HUES6 (cell line): ENCODE data around the gene NCOA5.

ENCODE experiments used
- H3K27ac ChIP-seq: 2 replicates; pipeline ENCODE4 v1.7.0; 2013; ENCODE audit warnings: low read depth, mild to moderate bottlenecking, low read length, inconsistent platforms
- H3K27me3 ChIP-seq: 2 replicates; pipeline ENCODE4 v1.6.1; 2013; ENCODE audit warnings: low read length; ENCODE audit not compliant: control insufficient read depth, insufficient read depth
- H3K36me3 ChIP-seq: 2 replicates; pipeline ENCODE4 v1.6.1; 2013; ENCODE audit warnings: low read length; ENCODE audit not compliant: control insufficient read depth, insufficient read depth
- H3K4me1 ChIP-seq: 2 replicates; pipeline ENCODE4 v1.6.1; 2013; ENCODE audit warnings: low read length; ENCODE audit not compliant: control insufficient read depth, insufficient read depth
- H3K4me3 ChIP-seq: 2 replicates; pipeline ENCODE4 v1.5.1; 2013; ENCODE audit warnings: low read depth, low read length
- H3K9ac ChIP-seq: one replicate; pipeline ENCODE4 v1.6.1; 2013; ENCODE audit warnings: mild to moderate bottlenecking, low read length
- H3K9me3 ChIP-seq: 2 replicates; pipeline ENCODE4 v1.6.1; 2013; ENCODE audit warnings: low read depth, low read length; ENCODE audit not compliant: control insufficient read depth, insufficient read depth

The NCOA5 gene

DNA sequence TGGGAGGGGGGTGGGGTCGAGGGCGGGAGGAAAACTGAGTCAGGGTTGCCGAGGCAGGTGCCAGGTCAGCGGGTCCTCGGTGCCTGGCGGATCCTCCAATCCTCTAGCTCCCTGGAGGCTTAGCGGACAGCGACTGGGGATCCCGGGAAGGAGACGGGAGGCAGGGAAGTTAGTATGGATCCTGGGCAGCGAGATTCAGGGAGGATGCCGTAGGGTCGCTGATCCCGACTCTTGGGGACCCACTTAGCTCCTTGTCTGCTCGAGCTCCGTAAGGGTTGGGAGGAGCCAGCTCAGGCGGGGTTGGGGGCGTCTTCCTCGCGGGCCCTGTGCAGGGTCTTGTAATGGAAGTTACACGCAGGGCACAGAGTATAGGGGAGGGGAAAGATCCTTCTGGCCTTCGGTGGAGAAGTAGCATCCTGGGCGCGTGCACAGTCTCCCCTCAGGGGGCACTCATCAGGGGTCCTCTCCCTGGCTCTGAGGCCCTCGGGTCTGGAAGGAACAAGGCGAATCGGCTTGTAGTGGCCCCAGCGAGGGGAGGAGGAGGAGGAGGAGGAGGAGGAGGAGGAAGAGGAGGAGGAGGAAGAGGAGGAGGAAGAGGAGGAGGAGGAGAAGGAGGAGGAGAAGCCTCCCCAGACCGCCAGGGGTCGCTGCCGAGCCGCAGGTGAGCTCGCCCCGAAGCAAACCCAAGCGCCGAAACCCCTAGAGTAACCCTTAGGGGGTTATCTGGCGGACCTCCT is 67.2 kb downstream of the NCOA5 start:
- Histone ChIP-seq H3K9ac (no peak overlapping the region), H3K36me3 (no peaks in the 10 kb centered on the region), H3K9me3 (no peaks in the 10 kb centered on the region), H3K4me1 (no peaks in the 10 kb centered on the region; the same call in none of the 2 replicates), H3K27me3 (peaks cover 47% of the 10 kb centered on the region), H3K27ac (no peak overlapping the region), H3K4me3 (peak overlapping the region; percentile 55)

DNA sequence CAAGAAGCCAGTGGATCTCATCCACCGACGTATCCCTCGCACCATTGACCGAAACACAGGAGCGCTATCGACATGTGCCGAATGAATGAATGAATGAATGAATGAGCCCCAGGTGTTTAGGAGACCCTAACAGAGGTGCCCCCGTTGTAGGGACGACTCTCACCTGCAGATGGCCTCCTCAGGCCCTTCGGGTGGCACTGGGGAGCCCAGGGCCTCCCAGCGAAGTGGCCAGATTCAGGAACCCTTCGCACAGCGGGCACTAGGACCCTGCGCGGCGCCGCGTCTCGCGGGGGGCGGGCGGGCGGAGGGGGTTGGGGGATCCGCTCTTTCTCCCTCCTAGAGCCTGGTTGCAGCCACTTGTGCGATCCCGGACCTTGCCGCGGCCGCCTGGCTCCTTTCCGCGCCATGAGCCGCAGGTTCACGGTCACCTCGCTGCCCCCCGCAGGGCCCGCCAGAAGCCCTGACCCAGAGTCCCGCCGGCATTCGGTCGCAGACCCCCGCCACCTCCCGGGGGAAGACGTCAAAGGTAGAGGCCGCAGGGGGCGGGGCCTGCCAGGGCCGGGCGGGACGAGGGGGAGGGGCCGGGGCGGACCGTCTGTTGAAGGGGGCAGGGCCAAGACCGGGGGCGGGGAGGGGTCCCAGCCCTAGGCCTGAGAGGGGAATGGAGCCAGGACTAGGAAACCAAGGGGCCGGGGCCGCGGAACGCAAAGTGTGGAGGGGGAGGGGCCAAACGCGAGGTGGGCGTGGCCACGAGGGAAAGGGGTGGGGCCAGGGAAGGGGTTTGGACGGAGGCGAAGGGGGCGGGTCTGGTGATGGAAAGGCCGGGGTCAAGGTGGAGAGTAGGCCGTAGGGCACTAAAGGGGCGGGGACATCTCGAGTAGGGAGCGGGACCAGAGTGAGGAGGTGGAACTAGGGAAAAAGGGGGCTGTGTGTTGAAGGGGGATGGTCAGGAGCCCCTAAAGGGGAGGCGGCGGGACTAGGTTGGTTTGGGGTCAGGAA is 68.1 kb downstream of the NCOA5 start:
- Histone ChIP-seq H3K36me3 (no peaks in the 10 kb centered on the region), H3K4me3 (peak overlapping the region; percentile 55), H3K27ac (peak overlapping the region; percentile 48; the same call in 1 of the 2 replicates), H3K9ac (peak overlapping the region; percentile 71), H3K27me3 (peaks cover 38% of the 10 kb centered on the region), H3K4me1 (no peaks in the 10 kb centered on the region; the same call in none of the 2 replicates), H3K9me3 (no peaks in the 10 kb centered on the region)

DNA sequence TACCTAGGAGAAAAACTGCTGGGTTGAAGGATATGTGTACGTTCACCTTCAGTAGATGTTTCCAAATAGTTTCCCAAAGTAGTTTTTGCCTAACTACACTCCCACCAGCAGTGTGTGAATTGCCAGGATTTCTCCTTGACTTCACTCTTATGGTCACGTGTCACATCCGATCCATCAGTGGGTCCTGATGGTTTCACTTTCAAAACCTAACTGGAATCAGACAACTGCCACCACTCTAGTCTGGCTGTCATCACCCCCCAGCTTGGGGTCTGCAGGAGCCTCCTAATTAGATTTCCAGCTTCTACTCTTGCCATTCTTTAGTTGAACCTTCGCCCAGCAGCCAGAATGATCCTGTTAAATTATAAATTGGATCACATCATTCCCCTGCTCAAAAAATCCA is 69.2 kb downstream of the NCOA5 start:
- Histone ChIP-seq H3K4me1 (no peaks in the 10 kb centered on the region; the same call in none of the 2 replicates), H3K36me3 (no peaks in the 10 kb centered on the region), H3K9ac (no peak overlapping the region), H3K4me3 (no peak overlapping the region), H3K27me3 (peaks cover 27% of the 10 kb centered on the region), H3K27ac (no peak overlapping the region), H3K9me3 (no peaks in the 10 kb centered on the region)

DNA sequence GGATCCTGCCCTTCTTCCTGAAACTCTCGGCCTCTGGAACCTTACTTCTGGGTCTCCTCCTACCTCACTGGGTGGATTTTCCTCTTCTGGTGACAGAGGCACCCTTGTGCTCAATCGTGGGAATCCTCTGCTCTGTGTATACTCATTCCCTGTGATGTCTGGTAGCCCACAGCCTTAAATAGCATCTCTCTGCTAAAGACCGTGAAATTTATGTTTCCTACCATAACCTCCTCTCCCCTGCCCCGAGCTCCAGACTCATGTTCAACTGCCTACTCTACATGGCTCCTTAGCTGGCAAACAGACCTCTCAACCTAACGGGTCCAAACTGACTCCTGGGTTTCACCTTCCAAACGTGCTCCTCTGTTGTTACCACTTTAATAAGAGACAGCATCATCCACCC is 71.2 kb downstream of the NCOA5 start:
- Histone ChIP-seq H3K36me3 (no peaks in the 10 kb centered on the region), H3K4me3 (no peak overlapping the region), H3K4me1 (peaks cover 5% of the 10 kb centered on the region), H3K9ac (no peak overlapping the region), H3K27ac (no peak overlapping the region), H3K9me3 (no peaks in the 10 kb centered on the region), H3K27me3 (peaks cover 14% of the 10 kb centered on the region)

DNA sequence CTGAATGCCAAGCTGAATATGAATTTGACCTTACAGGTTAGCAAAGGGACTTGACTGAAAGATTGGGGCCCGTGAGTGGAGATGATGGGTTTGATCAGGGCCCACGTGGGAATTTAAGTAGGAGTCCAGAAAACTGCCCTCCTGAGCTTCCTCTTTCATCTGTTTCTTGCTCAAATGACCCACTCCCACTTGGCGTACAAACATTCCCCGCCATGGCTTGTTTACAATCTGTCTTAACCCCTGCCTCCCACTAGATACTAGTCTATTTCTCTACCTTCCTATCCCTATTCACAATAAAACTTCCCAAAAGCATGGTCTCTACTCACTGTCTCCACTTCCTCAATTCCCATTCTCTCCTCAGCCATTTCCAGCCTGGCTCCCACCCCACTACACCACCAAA is 71.7 kb downstream of the NCOA5 start:
- Histone ChIP-seq H3K27me3 (peaks cover 12% of the 10 kb centered on the region), H3K9ac (no peak overlapping the region), H3K9me3 (no peaks in the 10 kb centered on the region), H3K4me3 (no peak overlapping the region), H3K36me3 (no peaks in the 10 kb centered on the region), H3K4me1 (peaks cover 8% of the 10 kb centered on the region), H3K27ac (no peak overlapping the region)

DNA sequence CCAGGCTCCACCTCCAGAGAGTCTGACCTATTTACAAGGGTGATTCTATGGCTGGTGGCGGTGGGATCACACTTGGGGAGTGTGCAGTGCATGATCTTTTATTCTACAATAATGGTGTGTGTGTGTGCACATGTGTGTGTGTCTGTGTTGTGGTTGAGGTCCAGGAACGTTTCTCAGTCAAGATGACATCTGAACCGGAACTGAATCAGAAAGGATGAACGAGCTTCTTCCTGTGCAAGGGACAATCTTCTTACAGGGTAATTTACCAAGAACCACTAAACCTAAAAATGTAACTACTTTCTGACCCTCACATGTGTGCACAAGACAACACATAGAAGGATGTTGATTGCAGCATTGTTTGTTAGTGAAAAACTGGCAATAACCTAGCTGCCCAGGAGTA is 72.5 kb downstream of the NCOA5 start:
- no peak overlapping the region for H3K9ac ChIP-seq
- H3K27me3 ChIP-seq: peaks cover 15% of the 10 kb centered on the region
- no peaks in the 10 kb centered on the region for H3K9me3 ChIP-seq
- peaks cover 8% of the 10 kb centered on the region for H3K4me1 ChIP-seq
- no peaks in the 10 kb centered on the region for H3K36me3 ChIP-seq
- no peak overlapping the region for H3K27ac ChIP-seq
- H3K4me3 ChIP-seq: no peak overlapping the region

DNA sequence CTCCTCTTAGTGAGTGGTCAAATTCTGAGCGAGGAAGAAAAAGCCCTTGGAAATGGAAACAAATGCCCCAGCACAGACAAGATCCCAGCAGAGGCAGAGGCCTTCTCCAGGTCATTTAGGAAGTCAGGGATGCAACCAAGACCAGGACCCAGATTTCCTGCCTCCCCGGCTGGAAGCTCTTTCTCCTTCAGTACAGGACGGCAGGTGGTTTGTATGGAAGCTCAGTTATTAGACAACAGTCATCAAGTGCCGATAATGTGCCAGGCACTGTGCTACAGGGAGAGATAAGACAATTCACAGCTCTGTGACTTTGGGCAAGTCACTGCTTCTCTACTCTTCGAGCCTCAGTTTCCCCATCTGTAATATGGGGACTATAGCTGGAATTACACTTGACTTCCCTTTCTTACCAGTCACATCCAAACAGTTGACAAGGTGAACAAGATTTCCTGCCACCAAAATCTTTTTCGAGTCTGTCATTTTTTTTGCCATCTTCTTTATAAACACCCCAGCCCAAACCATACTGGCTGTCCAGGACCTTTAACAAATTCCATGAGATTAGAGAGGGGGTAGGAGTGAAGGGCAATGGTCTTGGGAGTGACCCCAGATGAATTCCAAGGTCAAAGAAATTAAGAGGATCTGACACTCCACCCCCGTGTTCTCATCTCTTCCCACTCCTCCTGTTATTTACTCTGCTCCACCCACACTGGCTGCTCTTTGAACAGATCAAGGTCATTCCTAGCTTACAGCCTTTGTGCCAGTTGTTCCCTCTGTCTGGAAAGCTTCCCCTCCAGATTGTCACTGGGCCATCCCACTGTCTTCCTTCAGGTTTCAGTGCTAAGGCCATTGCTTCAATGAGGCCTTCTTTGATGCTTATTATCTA is 75.0 kb downstream of the NCOA5 start:
- Histone ChIP-seq H3K27me3 (peaks cover 15% of the 10 kb centered on the region), H3K9ac (no peak overlapping the region), H3K9me3 (0 out of 2 replicates have a peak, but pooled peaks cover 5% of the 10 kb centered on the region), H3K4me1 (peaks cover 8% of the 10 kb centered on the region; the same call in 1 of the 2 replicates), H3K27ac (no peak overlapping the region), H3K36me3 (no peaks in the 10 kb centered on the region), H3K4me3 (peak overlapping the region; percentile 58)

DNA sequence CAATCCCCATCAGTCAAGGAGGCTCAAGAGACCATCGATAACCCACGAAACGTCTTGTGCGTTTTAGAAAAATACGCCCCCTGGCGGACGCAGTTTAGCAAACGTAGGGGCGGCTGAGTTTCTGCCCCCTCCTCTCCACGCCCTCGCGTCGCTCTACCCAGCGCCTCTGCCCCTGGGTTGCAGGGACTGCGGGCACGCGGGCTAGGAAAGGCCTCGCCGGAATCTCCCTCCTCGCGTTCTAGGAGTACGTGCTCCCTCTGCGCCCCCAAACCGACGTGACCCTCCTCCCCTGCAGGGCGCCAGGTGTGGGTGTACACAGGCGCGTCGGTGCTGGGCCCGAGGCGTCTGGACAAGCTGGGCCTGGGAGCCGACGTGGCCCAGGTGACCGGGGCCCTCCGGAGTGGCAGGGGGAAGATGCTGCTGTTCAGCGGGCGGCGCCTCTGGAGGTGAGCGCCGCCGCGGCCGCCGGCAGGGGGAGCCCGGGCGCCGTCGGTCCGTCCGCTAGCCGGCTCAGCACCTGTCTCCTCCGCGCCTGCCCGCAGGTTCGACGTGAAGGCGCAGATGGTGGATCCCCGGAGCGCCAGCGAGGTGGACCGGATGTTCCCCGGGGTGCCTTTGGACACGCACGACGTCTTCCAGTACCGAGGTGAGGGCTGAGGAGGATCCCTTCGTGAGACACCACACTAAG is 75.8 kb downstream of the NCOA5 start:
- peak overlapping the region; percentile 58 for H3K4me3 ChIP-seq
- H3K36me3 ChIP-seq: no peaks in the 10 kb centered on the region
- peaks cover 9% of the 10 kb centered on the region; the same call in 1 of the 2 replicates for H3K4me1 ChIP-seq
- H3K9ac ChIP-seq: peak overlapping the region; percentile 43
- peaks cover 15% of the 10 kb centered on the region for H3K27me3 ChIP-seq
- no peak overlapping the region for H3K27ac ChIP-seq
- H3K9me3 ChIP-seq: 0 out of 2 replicates have a peak, but pooled peaks cover 5% of the 10 kb centered on the region

DNA sequence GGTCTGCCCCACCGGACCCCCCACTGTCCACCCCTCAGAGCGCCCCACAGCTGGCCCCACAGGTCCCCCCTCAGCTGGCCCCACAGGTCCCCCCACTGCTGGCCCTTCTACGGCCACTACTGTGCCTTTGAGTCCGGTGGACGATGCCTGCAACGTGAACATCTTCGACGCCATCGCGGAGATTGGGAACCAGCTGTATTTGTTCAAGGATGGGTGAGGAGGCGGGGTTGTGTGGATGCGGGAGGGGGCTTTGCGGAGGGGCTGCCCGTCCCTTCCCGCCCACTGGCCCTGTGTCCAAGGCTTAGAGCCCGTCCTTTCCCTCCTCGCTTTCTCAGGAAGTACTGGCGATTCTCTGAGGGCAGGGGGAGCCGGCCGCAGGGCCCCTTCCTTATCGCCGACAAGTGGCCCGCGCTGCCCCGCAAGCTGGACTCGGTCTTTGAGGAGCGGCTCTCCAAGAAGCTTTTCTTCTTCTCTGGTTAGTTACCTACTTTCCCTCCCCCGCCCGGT is 76.4 kb downstream of the NCOA5 start:
- H3K4me1 ChIP-seq: peaks cover 15% of the 10 kb centered on the region
- peaks cover 15% of the 10 kb centered on the region for H3K27me3 ChIP-seq
- no peak overlapping the region for H3K9ac ChIP-seq
- H3K9me3 ChIP-seq: 0 out of 2 replicates have a peak, but pooled peaks cover 5% of the 10 kb centered on the region
- peak overlapping the region; percentile 58 for H3K4me3 ChIP-seq
- H3K36me3 ChIP-seq: no peaks in the 10 kb centered on the region
- no peak overlapping the region for H3K27ac ChIP-seq

DNA sequence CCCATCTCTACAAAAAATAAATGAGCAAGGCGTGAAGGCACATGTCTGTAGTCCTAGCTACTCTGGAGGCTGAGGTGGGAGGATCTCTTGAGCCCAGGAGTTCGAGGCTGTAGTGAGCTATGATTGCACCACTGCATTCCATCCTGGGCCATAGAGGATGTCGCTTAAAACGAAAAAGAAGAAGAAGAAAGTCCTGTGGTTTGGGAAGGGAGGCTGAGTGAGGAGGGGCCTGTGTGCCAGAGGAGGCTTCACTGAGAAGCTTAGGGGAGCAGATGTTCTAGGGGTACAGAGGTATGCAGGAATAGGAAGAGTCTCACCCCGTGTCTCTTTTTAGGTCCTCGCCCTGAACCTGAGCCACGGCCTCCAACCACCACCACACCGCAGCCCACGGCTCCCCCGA is 76.8 kb downstream of the NCOA5 start:
- Histone ChIP-seq H3K4me1 (peaks cover 20% of the 10 kb centered on the region), H3K36me3 (no peaks in the 10 kb centered on the region), H3K27ac (no peak overlapping the region), H3K9me3 (0 out of 2 replicates have a peak, but pooled peaks cover 5% of the 10 kb centered on the region), H3K4me3 (no peak overlapping the region), H3K27me3 (peaks cover 15% of the 10 kb centered on the region), H3K9ac (no peak overlapping the region)
